Prostate gland (tissue), 2 donors: ENCODE data around the gene CNST. TPM values are rescaled to one million over a fixed set of nuclear protein-coding genes. Genes with fewer than 3 reads are reported as not detected.
A peak's percentile ranks its signal among the peaks of the same experiment; 100 is the strongest.

ENCODE experiments used
- DNase-seq: peaks from one replicate; pipeline ENCODE4 v3.0.0-alpha.2; 2019; ENCODE audit warnings: low spot score
- H3K27ac ChIP-seq, 2 donors: fragments of 200-600 bp; sonication (generic); 2 replicates each; pipeline ENCODE4 v1.5.1; 2017 to 2019
- H3K27me3 ChIP-seq: fragments of 200-600 bp; sonication (generic); replicated peaks from 2 replicates; pipeline ENCODE4 v1.5.1; 2019; ENCODE audit not compliant: insufficient read depth
- H3K36me3 ChIP-seq, 2 donors: fragments of 200-600 bp; sonication (generic); 1 replicate in 1 of 2; 2 replicates in 1 of 2; pipeline versions ENCODE4 v1.5.1 to v1.8.1; 2017 to 2019
- H3K4me1 ChIP-seq: fragments of 200-600 bp; sonication (generic); replicated peaks from 2 replicates; pipeline ENCODE4 v1.5.1; 2019
- H3K4me3 ChIP-seq, 2 donors: fragments of 200-600 bp; sonication (generic); 2 replicates each; pipeline ENCODE4 v1.5.1; 2017 to 2019
- H3K9me3 ChIP-seq: fragments of 200-600 bp; sonication (generic); 2 replicates; pipeline ENCODE4 v1.5.1; 2017
- CTCF ChIP-seq, 4 experiments: fragments of 200-600 bp in 2 of 4; fragments of 450-650 bp in 2 of 4; sonication (generic) in 2 of 4; IDR thresholded peaks; 1 replicate in 3 of 4; 2 replicates in 1 of 4; pipeline ENCODE4 v1.5.1; 2016 to 2019; ENCODE audit warnings: antibody characterized with exemption in 4 of 4, mild to moderate bottlenecking in 2 of 4, moderate library complexity in 2 of 4
- POLR2A ChIP-seq: fragments of 450-650 bp; IDR thresholded peaks from one replicate; pipeline ENCODE4 v1.6.1; 2016; ENCODE audit warnings: antibody characterized with exemption, mild to moderate bottlenecking
- POLR2AphosphoS5 ChIP-seq: sonication (generic); formaldehyde crosslinking; IDR thresholded peaks from one replicate; pipeline ENCODE4 v1.6.1; 2017; ENCODE audit warnings: antibody characterized with exemption
- WGBS: methylation state at CpG from one replicate; pipeline ENCODE4 v1.1.5; 2018; 5-methylcytosine and 5-hydroxymethylcytosine counted together
- intact Hi-C: fragments of 100-400 bp; cut with DNase I; formaldehyde crosslinking; loops from one replicate; pipeline ENCODE4 v1.14.2; 2022
- total RNA-seq, 2 donors: library from RNA; depleted of rRNA; stranded (reverse); fragments of >200 nt; gene quantifications; one replicate each; pipeline ENCODE4 v1.1.0, GENCODE V29; 2016

CNST gene
- total RNA-seq, 2 donors from 2014 or later, result 19.4 to 52.6 TPM

DNA sequence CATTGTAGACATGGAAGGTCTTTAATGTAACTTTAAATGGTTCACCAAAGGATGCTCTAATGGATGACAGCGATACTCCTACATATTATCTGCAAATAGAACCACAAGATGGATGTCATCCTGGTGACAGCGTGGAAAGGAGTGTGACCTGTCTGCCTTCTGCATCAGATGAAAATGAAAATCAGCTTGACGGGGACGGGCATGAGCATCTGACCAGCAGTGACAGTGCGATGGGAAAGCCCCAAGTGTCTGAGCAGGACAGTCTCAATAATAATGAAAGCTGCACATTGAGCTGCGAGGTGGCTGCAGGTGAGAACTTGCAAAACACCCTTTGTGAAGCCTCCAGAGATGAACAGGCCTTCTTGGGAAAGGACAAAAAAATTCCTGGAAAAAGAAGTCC is 25.2 kb downstream of the CNST start:
- H3K27me3 ChIP-seq, result no peaks in the 10 kb centered on the region
- H3K4me1 ChIP-seq, result peaks cover 4% of the 10 kb centered on the region
- no peak overlapping the region for H3K27ac ChIP-seq
- no peaks in the 10 kb centered on the region for H3K36me3 ChIP-seq
- no peak for DNase-seq
- intact Hi-C loops, result no loop called here
- 96% methylated on average over 6 of the region's 6 CpGs for WGBS
- no peaks in the 10 kb centered on the region for H3K9me3 ChIP-seq
- TF ChIP-seq POLR2A (no peak), POLR2AphosphoS5 (no peak), CTCF (IDR thresholded peaks at IDR 0.05) (no peak)
- H3K4me3 ChIP-seq, result no peak overlapping the region

GRCh38 chr1:246591958-246592357 is 25.7 kb downstream of the CNST start:
- peaks cover 4% of the 10 kb centered on the region for H3K4me1 ChIP-seq
- no peaks in the 10 kb centered on the region for H3K27me3 ChIP-seq
- TF ChIP-seq CTCF (IDR thresholded peaks at IDR 0.05) (no peak), POLR2AphosphoS5 (no peak), POLR2A (no peak)
- 88% methylated on average over 13 of the region's 13 CpGs for WGBS
- no peak overlapping the region for H3K4me3 ChIP-seq
- H3K36me3 ChIP-seq, result no peaks in the 10 kb centered on the region
- intact Hi-C loops, result no loop called here
- no peak overlapping the region for H3K27ac ChIP-seq
- DNase-seq, result no peak
- no peaks in the 10 kb centered on the region for H3K9me3 ChIP-seq

DNA sequence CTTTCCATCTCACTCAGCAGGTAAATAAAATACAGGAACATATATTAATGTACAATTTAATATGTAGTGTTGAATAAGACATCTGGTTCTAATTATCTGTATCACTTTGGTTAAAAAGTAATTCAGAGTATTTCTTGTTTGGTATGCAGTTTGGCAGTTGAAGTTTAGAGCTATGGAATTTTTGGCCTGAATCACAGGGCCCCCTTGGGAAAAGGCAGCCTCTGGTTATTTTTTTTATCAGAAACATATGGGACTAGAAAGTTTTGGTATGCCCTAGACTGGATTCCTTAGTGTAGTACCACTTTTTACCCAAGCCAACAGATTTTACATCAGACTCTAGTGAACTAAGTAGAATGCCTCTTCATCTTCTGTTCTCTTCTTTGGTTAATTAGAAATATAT is 26.4 kb downstream of the CNST start:
- no peak overlapping the region for H3K27ac ChIP-seq
- no peaks in the 10 kb centered on the region for H3K27me3 ChIP-seq
- H3K36me3 ChIP-seq, result no peaks in the 10 kb centered on the region
- no peak overlapping the region for H3K4me3 ChIP-seq
- no peak for TF ChIP-seq POLR2AphosphoS5
- no peak for TF ChIP-seq CTCF (IDR thresholded peaks at IDR 0.05)
- TF ChIP-seq POLR2A, result no peak
- DNase-seq, result no peak
- no peaks in the 10 kb centered on the region for H3K9me3 ChIP-seq
- no peaks in the 10 kb centered on the region for H3K4me1 ChIP-seq
- intact Hi-C loops, result no loop called here

GRCh38 chr1:246595146-246595545 is 28.9 kb downstream of the CNST start:
- WGBS, result 69% methylated on average over 3 of the region's 3 CpGs
- Histone ChIP-seq H3K4me3 (no peak overlapping the region), H3K36me3 (no peaks in the 10 kb centered on the region), H3K27me3 (no peaks in the 10 kb centered on the region), H3K9me3 (no peaks in the 10 kb centered on the region), H3K4me1 (no peaks in the 10 kb centered on the region), H3K27ac (no peak overlapping the region)
- no peak for DNase-seq
- intact Hi-C loops, result no loop called here
- TF ChIP-seq CTCF (IDR thresholded peaks at IDR 0.05), result no peak
- TF ChIP-seq POLR2AphosphoS5, result no peak
- no peak for TF ChIP-seq POLR2A

DNA sequence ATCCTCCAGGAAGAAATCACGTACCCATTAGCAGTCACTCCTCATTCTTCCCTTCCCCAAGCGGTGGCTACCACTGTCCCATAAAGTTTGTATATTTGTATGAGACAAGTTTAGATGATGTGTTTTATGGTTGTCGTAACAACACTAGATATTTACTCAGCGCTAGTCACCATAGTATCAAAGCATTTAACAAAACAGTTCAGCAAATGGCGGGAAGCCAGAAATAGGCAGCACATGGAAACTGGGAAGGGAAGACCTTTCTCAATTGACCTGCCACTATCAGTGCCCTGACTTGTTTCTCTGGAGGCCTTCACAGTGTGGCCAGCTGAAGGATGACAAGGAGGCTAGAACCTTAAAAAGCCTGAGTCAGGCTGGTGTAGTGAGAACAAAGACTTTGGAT is 31.1 kb downstream of the CNST start:
- no peak overlapping the region for H3K4me3 ChIP-seq
- no peaks in the 10 kb centered on the region for H3K4me1 ChIP-seq
- H3K36me3 ChIP-seq, result no peaks in the 10 kb centered on the region
- H3K9me3 ChIP-seq, result no peaks in the 10 kb centered on the region
- H3K27ac ChIP-seq, result no peak overlapping the region
- DNase-seq, result no peak
- H3K27me3 ChIP-seq, result no peaks in the 10 kb centered on the region
- intact Hi-C loops, result no loop called here
- no peak for TF ChIP-seq POLR2A
- TF ChIP-seq POLR2AphosphoS5, result peak; percentile 23
- WGBS, result 37% methylated on average over 5 of the region's 5 CpGs
